DND-41 (cell line): ENCODE measurements around the gene DPPA3.

Experiments
- ATAC-seq: fragments of 200-7000 bp; cut with Tn5 transposase; 3 replicates; pipeline ENCODE4 v1.9.1; 2021; ENCODE audit warnings: low read depth; ENCODE audit not compliant: insufficient read depth
- DNase-seq: peaks from one replicate; pipeline ENCODE4 v3.0.0-alpha.2; 2020
- H2AFZ ChIP-seq: 2 replicates; pipeline ENCODE4 v1.6.0; 2012; ENCODE audit warnings: low read depth, low read length
- H3K27ac ChIP-seq: 2 replicates; pipeline ENCODE4 v1.5.1; 2012; ENCODE audit warnings: low read length, inconsistent platforms
- H3K27me3 ChIP-seq: fragments of 200-600 bp; sonication (generic); 2 replicates; pipeline ENCODE4 v1.6.0; 2012; ENCODE audit warnings: low read length, mild to moderate bottlenecking, inconsistent platforms; ENCODE audit not compliant: insufficient read depth, poor library complexity
- H3K36me3 ChIP-seq: 2 replicates; pipeline ENCODE4 v1.5.1; 2012; ENCODE audit warnings: low read length, inconsistent platforms; ENCODE audit not compliant: insufficient read depth
- H3K4me1 ChIP-seq: 2 replicates; pipeline ENCODE4 v1.5.1; 2012; ENCODE audit warnings: mild to moderate bottlenecking, low read length; ENCODE audit not compliant: insufficient read depth
- H3K4me2 ChIP-seq: 2 replicates; pipeline ENCODE4 v1.6.0; 2012; ENCODE audit warnings: mild to moderate bottlenecking, moderate library complexity, low read length, inconsistent platforms; ENCODE audit not compliant: insufficient read depth
- H3K4me3 ChIP-seq, 2 experiments: fragments of 200-600 bp in 1 of 2; shearing (Covaris generic) in 1 of 2; 2 replicates each; pipeline ENCODE4 v1.5.1; 2012 to 2016; ENCODE audit warnings: inconsistent platforms in 2 of 2, low read length in 2 of 2, mild to moderate bottlenecking in 2 of 2, low read depth in 1 of 2, moderate library complexity in 1 of 2
- H3K79me2 ChIP-seq: 2 replicates; pipeline ENCODE4 v1.6.0; 2012; ENCODE audit warnings: low read length, inconsistent platforms; ENCODE audit not compliant: insufficient read depth
- H3K9ac ChIP-seq: 2 replicates; pipeline ENCODE4 v1.6.0; 2012; ENCODE audit warnings: low read depth, mild to moderate bottlenecking, inconsistent platforms, low read length, moderate library complexity
- H3K9me3 ChIP-seq: 2 replicates; pipeline ENCODE4 v1.5.1; 2012; ENCODE audit warnings: low read length, moderate library complexity, mild to moderate bottlenecking, inconsistent platforms; ENCODE audit not compliant: insufficient read depth, severe bottlenecking
- H4K20me1 ChIP-seq: 2 replicates; pipeline ENCODE4 v1.6.0; 2012; ENCODE audit warnings: low read length; ENCODE audit not compliant: insufficient read depth
- EZH2 ChIP-seq: IDR thresholded peaks from 3 replicates; pipeline ENCODE4 v1.6.1; 2012; ENCODE audit warnings: borderline replicate concordance, low read depth, mild to moderate bottlenecking, moderate library complexity, low read length, inconsistent platforms; ENCODE audit not compliant: severe bottlenecking
- TF ChIP-seq, protein P1 (sequence below): IDR thresholded peaks from 2 replicates; pipeline ENCODE4 v1.5.1; 2012; ENCODE audit warnings: borderline replicate concordance, low read length, moderate library complexity, mild to moderate bottlenecking; ENCODE audit not compliant: poor library complexity, severe bottlenecking; ENCODE audit errors: extremely low read depth

Gene DPPA3

DNA sequence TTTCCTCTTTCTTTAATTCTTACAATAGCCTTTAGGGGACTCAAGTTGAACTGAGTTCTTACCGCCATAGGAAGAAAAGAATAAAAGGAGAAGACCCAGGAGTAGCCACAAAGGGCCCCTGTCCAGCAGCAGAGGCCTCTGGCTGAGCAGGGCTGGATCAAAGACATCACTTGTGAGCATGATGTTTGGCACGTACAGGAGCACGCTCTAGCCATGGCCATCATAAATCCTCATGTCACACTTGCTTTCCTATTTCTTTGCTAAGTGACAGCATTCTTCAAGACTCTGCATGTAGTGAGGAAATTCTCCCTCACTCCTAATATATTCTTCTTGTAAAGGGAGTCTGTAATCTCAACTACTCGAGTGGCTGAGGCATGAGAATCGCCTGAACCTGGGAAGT lies 20.3 kb downstream of the DPPA3 start:
- H3K9ac ChIP-seq: no peak overlapping the region
- H3K36me3 ChIP-seq: no peaks in the 10 kb centered on the region
- H3K4me3 ChIP-seq: no peak overlapping the region
- H3K4me1 ChIP-seq: no peaks in the 10 kb centered on the region
- H2AFZ ChIP-seq: no peak overlapping the region
- no peak for DNase-seq
- no peak for ATAC-seq
- peaks cover 3% of the 10 kb centered on the region for H3K27me3 ChIP-seq
- no peak for TF ChIP-seq EZH2
- TF ChIP-seq, protein P1, sequence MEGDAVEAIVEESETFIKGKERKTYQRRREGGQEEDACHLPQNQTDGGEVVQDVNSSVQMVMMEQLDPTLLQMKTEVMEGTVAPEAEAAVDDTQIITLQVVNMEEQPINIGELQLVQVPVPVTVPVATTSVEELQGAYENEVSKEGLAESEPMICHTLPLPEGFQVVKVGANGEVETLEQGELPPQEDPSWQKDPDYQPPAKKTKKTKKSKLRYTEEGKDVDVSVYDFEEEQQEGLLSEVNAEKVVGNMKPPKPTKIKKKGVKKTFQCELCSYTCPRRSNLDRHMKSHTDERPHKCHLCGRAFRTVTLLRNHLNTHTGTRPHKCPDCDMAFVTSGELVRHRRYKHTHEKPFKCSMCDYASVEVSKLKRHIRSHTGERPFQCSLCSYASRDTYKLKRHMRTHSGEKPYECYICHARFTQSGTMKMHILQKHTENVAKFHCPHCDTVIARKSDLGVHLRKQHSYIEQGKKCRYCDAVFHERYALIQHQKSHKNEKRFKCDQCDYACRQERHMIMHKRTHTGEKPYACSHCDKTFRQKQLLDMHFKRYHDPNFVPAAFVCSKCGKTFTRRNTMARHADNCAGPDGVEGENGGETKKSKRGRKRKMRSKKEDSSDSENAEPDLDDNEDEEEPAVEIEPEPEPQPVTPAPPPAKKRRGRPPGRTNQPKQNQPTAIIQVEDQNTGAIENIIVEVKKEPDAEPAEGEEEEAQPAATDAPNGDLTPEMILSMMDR: no peak
- H3K27ac ChIP-seq: no peak overlapping the region
- no peaks in the 10 kb centered on the region for H3K9me3 ChIP-seq
- H3K4me2 ChIP-seq: no peak overlapping the region
- no peaks in the 10 kb centered on the region for H4K20me1 ChIP-seq
- H3K79me2 ChIP-seq: no peaks in the 10 kb centered on the region

DNA sequence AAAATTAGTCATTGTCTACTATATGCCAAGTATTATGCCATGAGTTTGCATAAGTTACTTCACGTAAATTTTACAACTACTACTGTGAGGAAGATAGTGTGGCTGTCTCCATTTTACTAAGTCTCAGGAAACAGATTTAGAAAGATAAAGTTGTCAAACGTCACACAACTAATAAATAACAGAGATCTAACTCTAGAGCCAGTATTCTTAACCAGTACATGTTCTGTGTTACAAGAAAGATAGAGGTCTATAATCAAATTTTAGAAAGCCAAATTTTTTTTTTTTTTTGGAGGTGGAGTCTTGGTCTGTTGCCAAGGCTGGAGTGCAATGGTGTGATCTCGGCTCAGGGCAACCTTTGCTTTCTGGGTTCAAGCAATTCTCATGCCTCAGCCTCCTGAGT lies 21.8 kb downstream of the DPPA3 start:
- Histone ChIP-seq H3K9me3 (no peaks in the 10 kb centered on the region), H3K27ac (no peak overlapping the region), H3K4me3 (no peak overlapping the region), H3K36me3 (no peaks in the 10 kb centered on the region), H3K79me2 (no peaks in the 10 kb centered on the region), H2AFZ (no peak overlapping the region), H3K4me2 (no peak overlapping the region), H3K9ac (no peak overlapping the region), H3K27me3 (peaks cover 3% of the 10 kb centered on the region), H4K20me1 (no peaks in the 10 kb centered on the region), H3K4me1 (no peaks in the 10 kb centered on the region)
- DNase-seq (no peak), ATAC-seq (no peak)
- TF ChIP-seq EZH2: no peak
- TF ChIP-seq, protein P1: no peak

DNA sequence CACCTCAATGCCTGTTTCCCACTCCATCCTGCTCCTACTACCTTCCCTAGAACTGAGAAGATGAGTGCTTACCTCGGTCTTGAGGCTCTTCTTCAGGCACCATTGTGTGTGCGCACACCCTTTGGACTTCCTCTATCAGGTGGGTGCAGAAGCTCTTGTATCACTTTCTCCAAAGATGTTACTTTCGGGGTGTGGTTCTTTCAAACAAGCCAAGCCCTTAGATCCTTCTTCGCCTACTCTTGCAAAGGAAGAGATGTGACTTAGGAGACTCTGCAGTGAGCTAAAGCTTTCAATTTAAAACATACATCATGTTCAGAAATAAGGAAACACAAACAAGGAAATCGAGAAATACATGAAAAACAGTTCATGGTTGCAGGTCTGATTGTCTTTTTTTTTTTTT lies 36.0 kb downstream of the DPPA3 start, which contains the start of gene CLEC4C:
Gene CLEC4C, minus strand, starts transcription at position 130 of the 400 bp plus-strand sequence. Its CDS starts 27 bp downstream, at position 103.
- no peak for DNase-seq

More for the DNA sequence above, 36.0 kb downstream of the DPPA3 start, which contains the start of gene CLEC4C:
- H3K27me3 ChIP-seq: no peaks in the 10 kb centered on the region
- no peak for ATAC-seq
- H3K79me2 ChIP-seq: no peaks in the 10 kb centered on the region
- H3K4me3 ChIP-seq: no peak within 1 kb of the TSS
- no peaks in the 10 kb centered on the region for H4K20me1 ChIP-seq
- H3K4me2 ChIP-seq: no peak within 1 kb of the TSS
- no peaks in the 10 kb centered on the region for H3K4me1 ChIP-seq
- H3K9me3 ChIP-seq: no peaks in the 10 kb centered on the region
- H3K36me3 ChIP-seq: no peaks in the 10 kb centered on the region
- no peak for TF ChIP-seq EZH2
- TF ChIP-seq, protein P1: no peak
- H2AFZ ChIP-seq: no peak within 1 kb of the TSS
- H3K27ac ChIP-seq: no peak within 1 kb of the TSS
- H3K9ac ChIP-seq: no peak within 1 kb of the TSS
